GM12878 (cell line): ENCODE data around the gene PAFAH2. TPM values are rescaled to one million over a fixed set of nuclear protein-coding genes. Genes with fewer than 3 reads are reported as not detected.

Experiments
- ATAC-seq: fragments of 200-7000 bp; cut with Tn5 transposase; 3 replicates; pipeline ENCODE4 v1.9.1; 2020; ENCODE audit warnings: mild to moderate bottlenecking, moderate library complexity
- BruUV-seq: library from RNA; stranded (reverse); fragments of 400-500 nt; replicated peaks from 2 replicates; lab custom pipeline; 2021; lab: Mats Ljungman, UMichigan
- CTCF ChIA-PET: fragments of 300-600 bp; sonication (Branson Sonifier 250); formaldehyde crosslinking; extraction: SDS; loops from one replicate; lab custom pipeline; 2021; ENCODE audit warnings: inconsistent platforms; lab: Yijun Ruan, JAX
- POLR2A ChIA-PET: fragments of 350-600 bp; formaldehyde crosslinking; extraction: SDS; loops from one replicate; lab custom pipeline; 2021; ENCODE audit warnings: inconsistent platforms; lab: Charles Lee
- RAD21 ChIA-PET: fragments of 300-600 bp; sonication (Branson Sonifier 250); formaldehyde crosslinking; loops from one replicate; lab custom pipeline; 2023; ENCODE audit warnings: antibody characterized with exemption; ENCODE audit not compliant: unreplicated experiment; lab: Charles Lee
- SMC1A ChIA-PET: fragments of 300-600 bp; sonication (Branson Sonifier 250); formaldehyde crosslinking; loops from one replicate; lab custom pipeline; 2023; ENCODE audit not compliant: unreplicated experiment, uncharacterized antibody; lab: Charles Lee
- DNase-seq: peaks from one replicate; pipeline ENCODE4 v3.0.0-alpha.2; 2011; ENCODE audit warnings: low read depth, low spot score
- FAIRE-seq: peaks from 3 replicates; lab custom pipeline; 2011; peaks lifted over from hg19 to GRCh38; lab: Jason Lieb, UNC
- H2AFZ ChIP-seq: 2 replicates; pipeline ENCODE4 v1.6.0; 2011; ENCODE audit warnings: low read depth, low read length, control low read depth; ENCODE audit not compliant: control insufficient read depth
- H3K27ac ChIP-seq: 2 replicates; pipeline ENCODE4 v1.5.1; 2011; ENCODE audit warnings: control low read depth; ENCODE audit not compliant: control insufficient read depth, insufficient read depth
- H3K27me3 ChIP-seq, 2 experiments: replicated peaks in 1 of 2; 2 replicates each; pipeline versions ENCODE4 v1.6.0 to v1.6.1; 2011; ENCODE audit warnings: low read length in 1 of 2; ENCODE audit not compliant: control insufficient read depth in 2 of 2, insufficient read depth in 2 of 2
- H3K36me3 ChIP-seq, 2 experiments: 2 replicates each; pipeline ENCODE4 v1.5.1; 2011; ENCODE audit warnings: low read length in 1 of 2; ENCODE audit not compliant: control insufficient read depth in 2 of 2, insufficient read depth in 2 of 2
- H3K4me1 ChIP-seq: 2 replicates; pipeline ENCODE4 v1.6.1; 2011; ENCODE audit warnings: mild to moderate bottlenecking, low read length, moderate library complexity, mixed read lengths; ENCODE audit not compliant: control insufficient read depth, insufficient read depth
- H3K4me2 ChIP-seq: 2 replicates; pipeline ENCODE4 v1.6.0; 2011; ENCODE audit warnings: control low read depth; ENCODE audit not compliant: control insufficient read depth, insufficient read depth
- H3K4me3 ChIP-seq: fragments of 200-600 bp; sonication (generic); 2 replicates; pipeline ENCODE4 v1.5.1; 2016
- H3K79me2 ChIP-seq: 2 replicates; pipeline ENCODE4 v1.6.0; 2011; ENCODE audit warnings: low read length; ENCODE audit not compliant: control insufficient read depth, insufficient read depth
- H3K9ac ChIP-seq: 2 replicates; pipeline ENCODE4 v1.8.0; 2011; ENCODE audit warnings: low read length, control low read depth, mixed read lengths; ENCODE audit not compliant: control insufficient read depth, insufficient read depth
- H3K9me3 ChIP-seq: replicated peaks from 3 replicates; pipeline ENCODE4 v1.5.1; 2011; ENCODE audit warnings: mild to moderate bottlenecking, low read length; ENCODE audit not compliant: control insufficient read depth, insufficient read depth
- H4K20me1 ChIP-seq: 2 replicates; pipeline ENCODE4 v1.6.0; 2011; ENCODE audit not compliant: control insufficient read depth, insufficient read depth
- BCL11A ChIP-seq: IDR thresholded peaks from 2 replicates; pipeline ENCODE4 v1.6.1; 2011; ENCODE audit warnings: low read depth, low read length
- CEBPB ChIP-seq, 2 experiments: fragments of 150-350 bp in 1 of 2; IDR thresholded peaks; 2 replicates each; pipeline ENCODE4 v1.6.1; 2012 to 2014; ENCODE audit warnings: low read depth in 2 of 2, low read length in 2 of 2, borderline replicate concordance in 1 of 2, inconsistent platforms in 1 of 2
- CHD2 ChIP-seq: IDR thresholded peaks from 2 replicates; pipeline ENCODE4 v1.6.1; 2011; ENCODE audit warnings: low read depth, low read length, improper control_type of control experiment, borderline replicate concordance
- CTCF ChIP-seq, 3 experiments: IDR thresholded peaks in 2 of 3; conservative IDR thresholded peaks in 1 of 3; 2 replicates each; pipeline ENCODE4 v1.5.1; 2011; ENCODE audit warnings: low read depth in 3 of 3, low read length in 3 of 3, mild to moderate bottlenecking in 3 of 3, control low read depth in 2 of 3, moderate library complexity in 2 of 3, inconsistent platforms in 1 of 3, mixed read lengths in 1 of 3; ENCODE audit not compliant: control insufficient read depth in 2 of 3, insufficient read depth in 1 of 3; ENCODE audit errors: extremely low read depth in 1 of 3
- HCFC1 ChIP-seq: fragments of 150-350 bp; IDR thresholded peaks from 2 replicates; pipeline ENCODE4 v1.6.1; 2014; ENCODE audit warnings: low read length
- HDAC6 ChIP-seq: fragments of 200-600 bp; sonication (generic); IDR thresholded peaks from one replicate; pipeline ENCODE4 v1.8.0; 2017; ENCODE audit warnings: antibody characterized with exemption; ENCODE audit not compliant: unreplicated experiment
- KAT2A ChIP-seq: conservative IDR thresholded peaks from 2 replicates; pipeline ENCODE4 v1.6.1; 2011; ENCODE audit warnings: low read depth, low read length; ENCODE audit not compliant: control insufficient read depth
- MYC ChIP-seq: IDR thresholded peaks from 2 replicates; pipeline ENCODE4 v1.6.1; 2011; ENCODE audit warnings: mild to moderate bottlenecking, low read length, moderate library complexity, inconsistent platforms; ENCODE audit not compliant: insufficient read depth, insufficient replicate concordance, insufficient read length, severe bottlenecking
- NBN ChIP-seq: fragments of 450-650 bp; IDR thresholded peaks from 2 replicates; pipeline ENCODE4 v1.6.1; 2016
- PKNOX1 ChIP-seq: fragments of 450-650 bp; IDR thresholded peaks from 2 replicates; pipeline ENCODE4 v1.6.1; 2016; ENCODE audit warnings: mild to moderate bottlenecking
- PML ChIP-seq: IDR thresholded peaks from 2 replicates; pipeline ENCODE4 v1.6.1; 2012; ENCODE audit warnings: low read length, inconsistent platforms
- POLR2A ChIP-seq: IDR thresholded peaks from 2 replicates; pipeline ENCODE4 v1.6.1; 2011; ENCODE audit warnings: low read depth, mild to moderate bottlenecking, low read length
- RELA ChIP-seq: fragments of 450-650 bp; IDR thresholded peaks from 2 replicates; pipeline ENCODE4 v1.8.0; 2014; ENCODE audit warnings: borderline replicate concordance; ENCODE audit not compliant: partially characterized antibody
- SP1 ChIP-seq: IDR thresholded peaks from one replicate; pipeline ENCODE4 v1.6.1; 2011; ENCODE audit warnings: low read depth, low read length
- TCF7 ChIP-seq: IDR thresholded peaks from 2 replicates; pipeline ENCODE4 v1.6.1; 2014; ENCODE audit warnings: antibody characterized with exemption, borderline replicate concordance
- ZBED1 ChIP-seq: IDR thresholded peaks from 2 replicates; pipeline ENCODE4 v1.6.1; 2016; ENCODE audit warnings: borderline replicate concordance
- ZNF622 ChIP-seq: fragments of 450-650 bp; IDR thresholded peaks from 2 replicates; pipeline ENCODE4 v1.6.1; 2017; ENCODE audit warnings: mild to moderate bottlenecking, inconsistent platforms
- ZSCAN29 ChIP-seq: fragments of 450-650 bp; IDR thresholded peaks from 2 replicates; pipeline ENCODE4 v1.6.1; 2017; ENCODE audit warnings: mild to moderate bottlenecking, moderate library complexity
- WGBS: methylation state at CpG from one replicate; pipeline ENCODE4 v1.1.6; 2016; ENCODE audit warnings: low lambda C conversion rate; ENCODE audit not compliant: insufficient replicate concordance, insufficient coverage; ENCODE audit errors: missing lambda C conversion rate; 5-methylcytosine and 5-hydroxymethylcytosine counted together
- in situ Hi-C: fragments of 300-500 bp; cut with MboI; formaldehyde crosslinking; loops from 9 replicates; pipeline ENCODE4 v1.14.3; 2018; ENCODE audit warnings: mixed read lengths
- intact Hi-C: fragments of 100-400 bp; cut with micrococcal nuclease; formaldehyde crosslinking; loops from one replicate; pipeline ENCODE4 v1.14.2; 2022; ENCODE audit not compliant: unreplicated experiment
- polyA plus RNA-seq, 11 experiments: library from polyadenylated mRNA; depleted of rRNA in 4 of 11; unstranded in 6 of 11; stranded (reverse) in 5 of 11; fragments of >200 nt; fragmentation: Nextera tagmentation in 4 of 11; fragmentation: Illumina TruSeq in 1 of 11; extraction: Ambion mirVana in 4 of 11; extraction: Trizol in 1 of 11; gene quantifications; 1 replicate in 1 of 11; 2 replicates in 10 of 11; pipeline versions ENCODE4 v1.2.1 to v1.2.3, GENCODE V29; 2011 to 2016; ENCODE audit warnings: inconsistent platforms in 2 of 11, missing spikeins in 2 of 11, low read depth in 1 of 11
- total RNA-seq, 4 experiments: library from RNA; depleted of rRNA in 3 of 4; stranded (reverse); fragments of >200 nt in 3 of 4; fragmentation: Illumina TruSeq in 1 of 4; extraction: Trizol in 1 of 4; gene quantifications; 2 replicates each; pipeline versions ENCODE4 v1.2.1 to v1.2.3, GENCODE V29; 2013 to 2021
- TF ChIP-seq, protein P1 (sequence below): IDR thresholded peaks from 2 replicates; pipeline ENCODE4 v1.6.1; 2011; ENCODE audit warnings: borderline replicate concordance, low read depth, mild to moderate bottlenecking, moderate library complexity, mixed read lengths, low read length; ENCODE audit not compliant: insufficient read depth; ENCODE audit errors: extremely low read length

The PAFAH2 gene
- total and polyA plus RNA-seq, 10 of the 15 experiments (the other 5 are each of a cell fraction or from before 2014, with no cell fraction given): 3.0 to 9.5 (median 6.5) TPM

DNA sequence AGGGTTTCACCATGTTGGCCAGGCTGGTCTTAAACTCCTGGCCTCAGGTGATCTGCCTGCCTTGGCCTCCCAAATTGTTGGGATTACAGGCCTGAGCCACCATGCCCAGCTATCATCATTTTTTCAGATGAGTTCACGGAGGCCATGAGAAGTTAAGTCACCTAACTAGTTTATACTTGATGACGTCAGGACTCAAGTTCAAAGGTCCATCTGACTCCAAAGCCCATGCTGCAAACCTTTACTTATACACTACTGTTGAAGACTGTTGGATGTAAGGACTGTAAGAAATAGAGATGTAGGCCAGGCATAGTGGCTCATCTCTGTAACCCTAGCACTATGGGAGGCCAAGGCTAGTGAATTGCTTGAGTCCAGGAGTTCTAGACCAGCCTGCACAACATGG, 50.8 kb downstream of the PAFAH2 start:
- intact Hi-C loops: no loop called here
- ChIA-PET CTCF (interaction anchor here (0.7 kb wide), 1 partner anchor 179 kb away, joined by 3 read pairs; no protein-coding TSS in a partner anchor), RAD21 (no interaction called here)

More for the DNA sequence above, 50.8 kb downstream of the PAFAH2 start:
- no peaks in the 10 kb centered on the region for H3K36me3 ChIP-seq
- no peaks in the 10 kb centered on the region for H4K20me1 ChIP-seq
- TF ChIP-seq, protein P1, sequence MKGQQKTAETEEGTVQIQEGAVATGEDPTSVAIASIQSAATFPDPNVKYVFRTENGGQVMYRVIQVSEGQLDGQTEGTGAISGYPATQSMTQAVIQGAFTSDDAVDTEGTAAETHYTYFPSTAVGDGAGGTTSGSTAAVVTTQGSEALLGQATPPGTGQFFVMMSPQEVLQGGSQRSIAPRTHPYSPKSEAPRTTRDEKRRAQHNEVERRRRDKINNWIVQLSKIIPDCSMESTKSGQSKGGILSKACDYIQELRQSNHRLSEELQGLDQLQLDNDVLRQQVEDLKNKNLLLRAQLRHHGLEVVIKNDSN: no peak
- TF ChIP-seq KAT2A: no peak
- no peak for TF ChIP-seq TCF7
- TF ChIP-seq POLR2A: no peak
- TF ChIP-seq SP1: no peak
- TF ChIP-seq HDAC6: no peak
- TF ChIP-seq ZNF622: no peak
- no peak for TF ChIP-seq PML
- TF ChIP-seq NBN: no peak
- TF ChIP-seq CTCF (IDR thresholded peaks at IDR 0.05 in 2 of 3, conservative IDR thresholded peaks at IDR 0.05 in 1 of 3; ENCODE audit: control insufficient read depth in 2 of 3, extremely low read depth in 1 of 3, insufficient read depth in 1 of 3, low read depth in 3 of 3, low read length in 3 of 3): no peak
- TF ChIP-seq RELA: no peak
- TF ChIP-seq MYC: no peak
- no peak for TF ChIP-seq PKNOX1
- no peak for TF ChIP-seq ZBED1
- no peak for TF ChIP-seq CEBPB (IDR thresholded peaks at IDR 0.05; ENCODE audit: borderline replicate concordance in 1 of 2, low read depth in 2 of 2, low read length in 2 of 2)
- no peak for TF ChIP-seq ZSCAN29
- TF ChIP-seq BCL11A: no peak
- no peak for TF ChIP-seq HCFC1
- no peak for TF ChIP-seq CHD2
- ChIA-PET SMC1A (no interaction called here), POLR2A (no interaction called here)
- DNase-seq (no peak), FAIRE-seq (no peak), ATAC-seq (no peak)
- H3K79me2 ChIP-seq: no peaks in the 10 kb centered on the region
- no peak overlapping the region for H2AFZ ChIP-seq
- H3K27me3 ChIP-seq: no peaks in the 10 kb centered on the region
- no peak overlapping the region for H3K4me2 ChIP-seq
- in situ Hi-C loops: no loop called here
- no peak overlapping the region for H3K9ac ChIP-seq
- WGBS: 86% methylated on average over 2 of the region's 2 CpGs
- no TSS peak for BruUV-seq
- no peak overlapping the region for H3K4me3 ChIP-seq
- H3K9me3 ChIP-seq: no peaks in the 10 kb centered on the region; the same call in 2 of the 3 replicates
- no peaks in the 10 kb centered on the region for H3K4me1 ChIP-seq
- no peak overlapping the region for H3K27ac ChIP-seq
